Transverse colon (tissue), 3 donors: Measurements from ENCODE around the gene GRM4.

ENCODE experiments used
- CTCF ChIP-seq, 5 experiments: fragments of 200-600 bp in 3 of 5; fragments of 450-650 bp in 2 of 5; sonication (generic) in 3 of 5; IDR thresholded peaks; 1 replicate in 2 of 5; 2 replicates in 3 of 5; pipeline ENCODE4 v1.5.1; 2016 to 2017; ENCODE audit warnings: antibody characterized with exemption in 5 of 5, inconsistent platforms in 3 of 5, mild to moderate bottlenecking in 2 of 5, moderate library complexity in 1 of 5
- POLR2A ChIP-seq: fragments of 450-650 bp; IDR thresholded peaks from one replicate; pipeline ENCODE4 v1.6.1; 2016; ENCODE audit warnings: antibody characterized with exemption, mild to moderate bottlenecking, moderate library complexity

- TF ChIP-seq CTCF (IDR thresholded peaks at IDR 0.05) (no peak), POLR2A (no peak)
Observed at GRCh38 chr6:34063651-34064050, 82.2 kb downstream of the GRM4 start.
